Endothelial cell of umbilical vein (primary cell): ENCODE data around the gene NEK2. TPM values are rescaled to one million over a fixed set of nuclear protein-coding genes. Genes with fewer than 3 reads are reported as not detected.

Experiments used
- BruUV-seq: library from RNA; stranded (reverse); fragments of 400-500 nt; replicated peaks from 2 replicates; lab custom pipeline; 2021; lab: Mats Ljungman, UMichigan
- CTCF ChIA-PET: fragments of 300-600, 350-600 bp; sonication (Branson Sonifier 250); formaldehyde crosslinking; loops from one replicate; lab custom pipeline; 2021; ENCODE audit warnings: antibody characterized with exemption, inconsistent platforms; lab: Charles Lee
- POLR2A ChIA-PET: fragments of 300-600, 350-600 bp; sonication (Branson Sonifier 250); formaldehyde crosslinking; loops from one replicate; lab custom pipeline; 2021; ENCODE audit warnings: antibody characterized with exemption, inconsistent platforms; lab: Charles Lee
- DNase-seq: peaks from one replicate; pipeline ENCODE4 v3.0.0-alpha.2; 2011; ENCODE audit warnings: low read depth, low spot score
- FAIRE-seq: peaks from 2 replicates; lab custom pipeline; 2011; peaks lifted over from hg19 to GRCh38; lab: Jason Lieb, UNC
- H2AFZ ChIP-seq: 2 replicates; pipeline ENCODE4 v1.6.0; 2012; ENCODE audit warnings: low read depth, low read length, control low read depth, inconsistent platforms
- H3K27ac ChIP-seq: 2 replicates; pipeline ENCODE4 v1.5.1; 2011; ENCODE audit warnings: low read depth, mild to moderate bottlenecking, control low read depth, low read length, moderate library complexity; ENCODE audit not compliant: insufficient read depth
- H3K27me3 ChIP-seq, 2 experiments: 2 replicates each; pipeline versions ENCODE4 v1.6.0 to v1.6.1; 2011; ENCODE audit warnings: low read length in 2 of 2, mixed read lengths in 1 of 2; ENCODE audit not compliant: control insufficient read depth in 2 of 2, insufficient read depth in 2 of 2
- H3K36me3 ChIP-seq, 2 experiments: 2 replicates in 1 of 2; 3 replicates in 1 of 2; pipeline ENCODE4 v1.5.1; 2011; ENCODE audit warnings: low read length in 2 of 2, mild to moderate bottlenecking in 1 of 2, moderate library complexity in 1 of 2; ENCODE audit not compliant: control insufficient read depth in 2 of 2, insufficient read depth in 2 of 2; ENCODE audit errors: extremely low read depth in 1 of 2
- H3K4me1 ChIP-seq: 3 replicates; pipeline ENCODE4 v1.5.1; 2011; ENCODE audit warnings: mild to moderate bottlenecking, low read length; ENCODE audit not compliant: control insufficient read depth, insufficient read depth; ENCODE audit errors: extremely low read depth
- H3K4me2 ChIP-seq: 2 replicates; pipeline ENCODE4 v1.6.1; 2011; ENCODE audit warnings: low read length, control low read depth, mixed read lengths; ENCODE audit not compliant: insufficient read depth
- H3K4me3 ChIP-seq, 3 experiments: fragments of 200-600 bp in 1 of 3; sonication (generic), shearing (Covaris generic) in 1 of 3; replicated peaks in 1 of 3; 2 replicates each; pipeline ENCODE4 v1.5.1; 2011 to 2016; ENCODE audit warnings: control low read depth in 3 of 3, low read length in 3 of 3, mild to moderate bottlenecking in 2 of 3, inconsistent platforms in 1 of 3, low read depth in 1 of 3, moderate library complexity in 1 of 3; ENCODE audit not compliant: insufficient read depth in 1 of 3
- H3K79me2 ChIP-seq: 2 replicates; pipeline ENCODE4 v1.6.0; 2012; ENCODE audit warnings: low read length, inconsistent platforms; ENCODE audit not compliant: control insufficient read depth, insufficient read depth
- H3K9ac ChIP-seq: replicated peaks from 2 replicates; pipeline ENCODE3; 2011; ENCODE audit warnings: low read length, control low read depth; ENCODE audit not compliant: insufficient read depth; ENCODE audit errors: extremely low read depth
- H3K9me1 ChIP-seq: replicated peaks from 3 replicates; pipeline ENCODE4 v1.6.0; 2011; ENCODE audit warnings: mild to moderate bottlenecking, low read length; ENCODE audit not compliant: control insufficient read depth, insufficient read depth; ENCODE audit errors: extremely low read depth
- H3K9me3 ChIP-seq: replicated peaks from 2 replicates; pipeline ENCODE4 v1.5.1; 2012; ENCODE audit warnings: low read length, inconsistent platforms; ENCODE audit not compliant: control insufficient read depth, insufficient read depth
- H4K20me1 ChIP-seq: replicated peaks from 2 replicates; pipeline ENCODE3; 2011; ENCODE audit warnings: mild to moderate bottlenecking, low read length; ENCODE audit not compliant: control insufficient read depth, insufficient read depth; ENCODE audit errors: extremely low read depth
- CTCF ChIP-seq, 2 donors: IDR thresholded peaks; 1 replicate in 1 of 2; 2 replicates in 1 of 2; pipeline ENCODE4 v1.5.1; 2011; ENCODE audit warnings: low read length in 2 of 2, mild to moderate bottlenecking in 2 of 2, moderate library complexity in 2 of 2, control low read depth in 1 of 2, inconsistent platforms in 1 of 2, low read depth in 1 of 2; ENCODE audit not compliant: insufficient read depth in 1 of 2; ENCODE audit errors: extremely low read depth in 1 of 2
- EZH2 ChIP-seq: IDR thresholded peaks from 2 replicates; pipeline ENCODE4 v1.6.1; 2012; ENCODE audit warnings: borderline replicate concordance, low read depth, mild to moderate bottlenecking, moderate library complexity, low read length, inconsistent platforms; ENCODE audit not compliant: severe bottlenecking
- FOS ChIP-seq: IDR thresholded peaks from 2 replicates; pipeline ENCODE4 v1.6.1; 2011; ENCODE audit warnings: mild to moderate bottlenecking, low read length, moderate library complexity, borderline replicate concordance; ENCODE audit not compliant: insufficient read depth
- GATA2 ChIP-seq: IDR thresholded peaks from 2 replicates; pipeline ENCODE4 v1.7.0; 2011; ENCODE audit warnings: low read depth, mild to moderate bottlenecking, moderate library complexity, mixed read lengths, low read length; ENCODE audit not compliant: insufficient read length, insufficient read depth
- JUN ChIP-seq: IDR thresholded peaks from 2 replicates; pipeline ENCODE4 v1.6.1; 2011; ENCODE audit warnings: borderline replicate concordance, low read depth; ENCODE audit not compliant: insufficient read length, insufficient read depth
- MAX ChIP-seq: IDR thresholded peaks from 2 replicates; pipeline ENCODE4 v1.6.1; 2011; ENCODE audit not compliant: insufficient read depth, insufficient read length
- MYC ChIP-seq: IDR thresholded peaks from one replicate; pipeline ENCODE4 v1.6.1; 2011; ENCODE audit warnings: mild to moderate bottlenecking, low read depth, low read length
- POLR2A ChIP-seq: IDR thresholded peaks from 2 replicates; pipeline ENCODE4 v1.6.1; 2012; ENCODE audit warnings: low read depth, mild to moderate bottlenecking, control low read depth, low read length
- POLR2AphosphoS5 ChIP-seq: IDR thresholded peaks from 2 replicates; pipeline ENCODE4 v1.6.1; 2012; ENCODE audit warnings: low read depth, mild to moderate bottlenecking, control low read depth, low read length, moderate library complexity; ENCODE audit not compliant: insufficient read depth
- dilution Hi-C: fragments of 300-500 bp; cut with MboI; formaldehyde crosslinking; loops from one replicate; pipeline ENCODE4 v1.15.0; 2019; ENCODE audit warnings: low sequenced_read_pairs; ENCODE audit not compliant: extremely low pct_ligation_motif_present
- intact Hi-C: fragments of 100-400 bp; cut with micrococcal nuclease; formaldehyde crosslinking; loops from one replicate; pipeline ENCODE4 v1.10.0; 2022
- polyA plus RNA-seq, 4 experiments: library from polyadenylated mRNA; depleted of rRNA in 3 of 4; stranded (reverse) in 3 of 4; unstranded in 1 of 4; fragments of >200 nt; gene quantifications; 2 replicates each; pipeline versions ENCODE4 v1.2.1 to v1.2.3, GENCODE V29; 2011 to 2012; ENCODE audit warnings: missing spikeins in 1 of 4
- total RNA-seq: library from RNA; stranded (reverse); gene quantifications from 2 replicates; pipeline ENCODE4 v1.2.3, GENCODE V29; 2021

The NEK2 gene
- total and polyA plus RNA-seq, 2 donors (not counting 3 experiments of a cell fraction or from before 2014, with no cell fraction given): 6.6 to 19.0 TPM

- no peak overlapping the region for H3K27ac ChIP-seq
- no peaks in the 10 kb centered on the region for H3K36me3 ChIP-seq
- FAIRE-seq (no peak), DNase-seq (no peak)
- dilution Hi-C loops (no loop called here), intact Hi-C loops (loop anchor here (5.0 kb wide), 1 partner anchor 520 kb away; the partner anchor contains the start of gene KCNH1)
- H2AFZ ChIP-seq: no peak overlapping the region
- H3K79me2 ChIP-seq: no peaks in the 10 kb centered on the region
- no peaks in the 10 kb centered on the region for H4K20me1 ChIP-seq
- TF ChIP-seq EZH2 (no peak), GATA2 (no peak), POLR2A (no peak), FOS (no peak), JUN (no peak), MAX (no peak)
- H3K9ac ChIP-seq: no peak overlapping the region
- ChIA-PET POLR2A (interaction anchor here (0.6 kb wide), 1 partner anchor 346 kb away, joined by 3 read pairs; no protein-coding TSS in a partner anchor), CTCF (interaction anchor here (1.0 to 6.9 kb wide), 9 partner anchors 10 to 329 kb away, joined by 3 to 84 read pairs (median 15); no protein-coding TSS in a partner anchor)
- no TSS peak for BruUV-seq
- H3K9me3 ChIP-seq: no peaks in the 10 kb centered on the region
- no peak overlapping the region for H3K4me2 ChIP-seq
- H3K27me3 ChIP-seq: no peaks in the 10 kb centered on the region
- H3K4me1 ChIP-seq: peaks cover 43% of the 10 kb centered on the region
- no peaks in the 10 kb centered on the region for H3K9me1 ChIP-seq
- H3K4me3 ChIP-seq: no peak overlapping the region
Observed at GRCh38 chr1:211652371-211652770, 23.1 kb downstream of the NEK2 start.

GRCh38 chr1:211650904-211651303, 24.5 kb downstream of the NEK2 start:
- no peaks in the 10 kb centered on the region for H3K79me2 ChIP-seq
- no peak overlapping the region for H3K4me3 ChIP-seq
- dilution Hi-C loops (no loop called here), intact Hi-C loops (loop anchor here (5.0 kb wide), 1 partner anchor 519 kb away; the partner anchor contains the start of gene KCNH1)
- CTCF ChIA-PET: interaction anchor here (1.3 kb wide), 1 partner anchor 8 kb away, joined by 3 read pairs; no protein-coding TSS in a partner anchor
- TF ChIP-seq POLR2A (no peak), GATA2 (no peak), MAX (no peak), CTCF (IDR thresholded peaks at IDR 0.05; ENCODE audit: extremely low read depth in 1 of 2, insufficient read depth in 1 of 2, low read depth in 1 of 2, low read length in 2 of 2) (no peak), FOS (no peak), MYC (no peak), EZH2 (no peak), POLR2AphosphoS5 (no peak), JUN (no peak)
- no peaks in the 10 kb centered on the region for H3K36me3 ChIP-seq
- no peak overlapping the region for H3K27ac ChIP-seq
- no peak overlapping the region for H2AFZ ChIP-seq
- H3K4me1 ChIP-seq: peaks cover 43% of the 10 kb centered on the region
- no peak overlapping the region for H3K4me2 ChIP-seq
- FAIRE-seq (no peak), DNase-seq (no peak)
- no peaks in the 10 kb centered on the region for H4K20me1 ChIP-seq
- no peaks in the 10 kb centered on the region for H3K27me3 ChIP-seq
- no TSS peak for BruUV-seq
- POLR2A ChIA-PET: no interaction called here
- H3K9me1 ChIP-seq: no peaks in the 10 kb centered on the region
- H3K9me3 ChIP-seq: no peaks in the 10 kb centered on the region
- H3K9ac ChIP-seq: no peak overlapping the region
